AG10803 (cell line): Measurements from ENCODE around the gene MED10.

Source experiments
- DNase-seq: peaks from one replicate; pipeline ENCODE4 v3.0.0; 2010; ENCODE audit warnings: low read depth
- H3K4me3 ChIP-seq: 2 replicates; pipeline ENCODE4 v1.5.1; 2011; ENCODE audit warnings: mild to moderate bottlenecking, low read length, control low read depth
- CTCF ChIP-seq: conservative IDR thresholded peaks from 2 replicates; pipeline ENCODE4 v1.5.1; 2011; ENCODE audit warnings: mild to moderate bottlenecking, low read length, control low read depth, inconsistent platforms

MED10 gene

GRCh38 chr5:6356578-6357164 is 21.7 kb downstream of the MED10 start:
- no peak for DNase-seq
- no peak for TF ChIP-seq CTCF
- H3K4me3 ChIP-seq, result no peak overlapping the region

GRCh38 chr5:6355294-6355693 is 23.1 kb downstream of the MED10 start:
- TF ChIP-seq CTCF, result no peak
- no peak for DNase-seq
- H3K4me3 ChIP-seq, result no peak overlapping the region

GRCh38 chr5:6354848-6355247 is 23.5 kb downstream of the MED10 start:
- DNase-seq, result no peak
- no peak for TF ChIP-seq CTCF

GRCh38 chr5:6353602-6354302 is 24.6 kb downstream of the MED10 start:
- H3K4me3 ChIP-seq, result no peak overlapping the region
- no peak for TF ChIP-seq CTCF
- no peak for DNase-seq

More at GRCh38 chr5:6354848-6355247, 23.5 kb downstream of the MED10 start:
- no peak overlapping the region for H3K4me3 ChIP-seq

- DNase-seq, result no peak
- no peak for TF ChIP-seq CTCF
- no peak overlapping the region for H3K4me3 ChIP-seq
Observed at GRCh38 chr5:6350277-6351090, 27.9 kb downstream of the MED10 start.

GRCh38 chr5:6349387-6349786 is 29.0 kb downstream of the MED10 start:
- no peak overlapping the region for H3K4me3 ChIP-seq
- TF ChIP-seq CTCF, result no peak
- DNase-seq, result no peak
